Naive thymus-derived CD4-positive, alpha-beta T cell (primary cell): ENCODE measurements around the gene RBPJ. TPM values are rescaled to one million over a fixed set of nuclear protein-coding genes. Genes with fewer than 3 reads are reported as not detected.

ENCODE experiments used
- ATAC-seq: fragments of 150-1000 bp; cut with Tn5 transposase; 2 replicates; pipeline ENCODE4 v1.10.0; 2021; ENCODE audit warnings: mild to moderate bottlenecking, moderate library complexity
- CTCF ChIA-PET: fragments of 350-600 bp; sonication (Branson Sonifier 250); formaldehyde crosslinking; loops from one replicate; lab custom pipeline; 2021; ENCODE audit warnings: antibody characterized with exemption; lab: Charles Lee
- POLR2A ChIA-PET: fragments of 350-600 bp; sonication (Branson Sonifier 250); formaldehyde crosslinking; loops from one replicate; lab custom pipeline; 2021; ENCODE audit warnings: antibody characterized with exemption, inconsistent platforms; lab: Charles Lee
- DNase-seq, 9 donors: peaks; one replicate each; pipeline versions ENCODE4 v3.0.0 to v3.0.0-alpha.2; 2020 to 2022; ENCODE audit warnings: mixed read lengths in 1 of 9
- H3K27ac ChIP-seq: one replicate; pipeline ENCODE4 v1.7.0; 2013; ENCODE audit warnings: mild to moderate bottlenecking, low read depth, low read length, moderate library complexity
- H3K27me3 ChIP-seq, 2 donors: one replicate each; pipeline ENCODE4 v1.7.0; 2013; ENCODE audit warnings: low read length in 2 of 2, mild to moderate bottlenecking in 2 of 2, moderate library complexity in 2 of 2; ENCODE audit not compliant: control insufficient read depth in 2 of 2, insufficient read depth in 2 of 2
- H3K36me3 ChIP-seq, 3 experiments: 1 replicate in 2 of 3; 2 replicates in 1 of 3; pipeline ENCODE4 v1.7.0; 2013; ENCODE audit warnings: low read length in 3 of 3, mild to moderate bottlenecking in 3 of 3, moderate library complexity in 1 of 3; ENCODE audit not compliant: insufficient read depth in 3 of 3, control insufficient read depth in 2 of 3
- H3K4me1 ChIP-seq, 2 donors: one replicate each; pipeline ENCODE4 v1.7.0; 2013; ENCODE audit warnings: low read length in 2 of 2, mild to moderate bottlenecking in 2 of 2, moderate library complexity in 1 of 2; ENCODE audit not compliant: control insufficient read depth in 2 of 2, insufficient read depth in 2 of 2
- H3K4me3 ChIP-seq: 2 replicates; pipeline ENCODE4 v1.7.0; 2013; ENCODE audit warnings: mild to moderate bottlenecking, low read length
- H3K9me3 ChIP-seq, 3 experiments: 1 replicate in 2 of 3; 2 replicates in 1 of 3; pipeline ENCODE4 v1.7.0; 2013; ENCODE audit warnings: low read length in 3 of 3; ENCODE audit not compliant: control insufficient read depth in 2 of 3
- H3K27ac Mint-ChIP-seq, 9 donors: one replicate each; pipeline ENCODE4 v1.8.0; 2020 to 2022; ENCODE audit warnings: mixed read lengths in 9 of 9, mild to moderate bottlenecking in 8 of 9, moderate library complexity in 5 of 9, inconsistent platforms in 2 of 9
- H3K27me3 Mint-ChIP-seq, 5 donors: one replicate each; pipeline ENCODE4 v1.8.0; 2021 to 2022; ENCODE audit warnings: mixed read lengths in 5 of 5, mild to moderate bottlenecking in 1 of 5
- H3K36me3 Mint-ChIP-seq, 5 donors: one replicate each; pipeline ENCODE4 v1.8.0; 2020 to 2022; ENCODE audit warnings: mixed read lengths in 5 of 5, mild to moderate bottlenecking in 3 of 5, inconsistent platforms in 1 of 5
- H3K4me1 Mint-ChIP-seq, 7 donors: one replicate each; pipeline ENCODE4 v1.8.0; 2020 to 2022; ENCODE audit warnings: mixed read lengths in 7 of 7, mild to moderate bottlenecking in 3 of 7, inconsistent platforms in 1 of 7
- H3K4me3 Mint-ChIP-seq, 10 donors: one replicate each; pipeline ENCODE4 v1.8.0; 2020 to 2022; ENCODE audit warnings: mild to moderate bottlenecking in 10 of 10, mixed read lengths in 10 of 10, moderate library complexity in 6 of 10, inconsistent platforms in 2 of 10
- H3K9me3 Mint-ChIP-seq, 11 donors: one replicate each; pipeline ENCODE4 v1.8.0; 2020 to 2022; ENCODE audit warnings: mixed read lengths in 11 of 11, mild to moderate bottlenecking in 4 of 11, inconsistent platforms in 1 of 11, moderate library complexity in 1 of 11
- intact Hi-C, 2 donors: fragments of 100-400 bp; cut with micrococcal nuclease; formaldehyde crosslinking; loops; one replicate each; pipeline ENCODE4 v1.15.1; 2023
- polyA plus RNA-seq, 2 donors: library from polyadenylated mRNA; unstranded; fragments of 300-500 nt; fragmentation: Illumina TruSeq; gene quantifications; one replicate each; pipeline ENCODE4 v1.2.3, GENCODE V29; 2021
- total RNA-seq, 6 experiments: library from RNA in 5 of 6; stranded (reverse) in 5 of 6; gene quantifications; 1 replicate in 5 of 6; 2 replicates in 1 of 6; pipeline ENCODE4 v1.2.3 and lab custom pipeline; 2021 to 2026

Gene RBPJ
- total and polyA plus RNA-seq, 7 experiments from 2014 or later, result 48.1 to 144 (median 68.5) TPM

GRCh38 chr4:26362745-26363439, 42.1 kb downstream of the RBPJ start:
- intact Hi-C loops, result loop anchor here in 1 of 2 donors (5.0 kb wide), 1 partner anchor 34 kb away; no protein-coding TSS in a partner anchor
- Histone ChIP-seq H3K9me3 (no peaks in the 10 kb centered on the region), H3K4me3 (no peak overlapping the region), H3K36me3 (no peaks in the 10 kb centered on the region), H3K4me1 (peaks cover 0 to 4% of the 10 kb centered on the region in 2 donors), H3K27ac (no peak overlapping the region), H3K27me3 (no peaks in the 10 kb centered on the region)
- DNase-seq (no peak), ATAC-seq (no peak)
- Mint-ChIP-seq H3K4me1 (peaks cover 13 to 49% (median 31%) of the 10 kb centered on the region in 7 donors), H3K27ac (peak overlapping the region in 1 of 9 donors; percentile 63), H3K9me3 (no peaks in the 10 kb centered on the region), H3K36me3 (peaks cover 0 to 12% (median 4%) of the 10 kb centered on the region in 5 donors), H3K4me3 (no peak overlapping the region), H3K27me3 (no peaks in the 10 kb centered on the region)
- CTCF ChIA-PET, result no interaction called here
- POLR2A ChIA-PET, result interaction anchor here (0.6 kb wide), 1 partner anchor 469 kb away, joined by 3 read pairs; no protein-coding TSS in a partner anchor

- no peak overlapping the region for H3K4me3 Mint-ChIP-seq
- H3K9me3 ChIP-seq, result no peaks in the 10 kb centered on the region
- H3K27me3 Mint-ChIP-seq, result peaks cover 0 to 6% (median 0%) of the 10 kb centered on the region in 5 donors
- peaks cover 13 to 61% (median 35%) of the 10 kb centered on the region in 7 donors for H3K4me1 Mint-ChIP-seq
- peaks cover 0 to 29% (median 20%) of the 10 kb centered on the region in 5 donors for H3K36me3 Mint-ChIP-seq
- no peaks in the 10 kb centered on the region for H3K27me3 ChIP-seq
- ChIA-PET POLR2A (no interaction called here), CTCF (no interaction called here)
- ATAC-seq, result no peak
- no peak overlapping the region for H3K4me3 ChIP-seq
- no peaks in the 10 kb centered on the region for H3K9me3 Mint-ChIP-seq
- H3K36me3 ChIP-seq, result no peaks in the 10 kb centered on the region
- intact Hi-C loops, result no loop called here
- no peak overlapping the region for H3K27ac ChIP-seq
- no peak for DNase-seq
- H3K4me1 ChIP-seq, result peaks cover 0 to 4% of the 10 kb centered on the region in 2 donors
- no peak overlapping the region for H3K27ac Mint-ChIP-seq
Measured at GRCh38 chr4:26365537-26366150, 44.8 kb downstream of the RBPJ start.

GRCh38 chr4:26367811-26368210, 47.0 kb downstream of the RBPJ start:
- Mint-ChIP-seq H3K27ac (no peak overlapping the region), H3K4me1 (peaks cover 19 to 57% (median 28%) of the 10 kb centered on the region in 7 donors), H3K27me3 (peaks cover 0 to 6% (median 0%) of the 10 kb centered on the region in 5 donors), H3K9me3 (no peaks in the 10 kb centered on the region), H3K4me3 (no peak overlapping the region), H3K36me3 (peaks cover 0 to 25% (median 13%) of the 10 kb centered on the region in 5 donors)
- no peak for DNase-seq
- POLR2A ChIA-PET, result interaction anchor here (0.7 kb wide), 1 partner anchor 15 kb away, joined by 3 read pairs; no protein-coding TSS in a partner anchor
- ATAC-seq, result no peak
- H3K27me3 ChIP-seq, result no peaks in the 10 kb centered on the region
- peaks cover 2 to 9% of the 10 kb centered on the region in 2 donors for H3K4me1 ChIP-seq
- H3K36me3 ChIP-seq, result no peaks in the 10 kb centered on the region
- CTCF ChIA-PET, result no interaction called here
- intact Hi-C loops, result no loop called here
- no peaks in the 10 kb centered on the region for H3K9me3 ChIP-seq
- H3K4me3 ChIP-seq, result no peak overlapping the region
- H3K27ac ChIP-seq, result no peak overlapping the region

- H3K4me1 Mint-ChIP-seq, result peaks cover 25 to 58% (median 34%) of the 10 kb centered on the region in 7 donors
- no peak overlapping the region for H3K27ac ChIP-seq
- intact Hi-C loops, result no loop called here
- H3K9me3 Mint-ChIP-seq, result no peaks in the 10 kb centered on the region
- no peaks in the 10 kb centered on the region for H3K27me3 ChIP-seq
- H3K36me3 Mint-ChIP-seq, result peaks cover 0 to 23% (median 13%) of the 10 kb centered on the region in 5 donors
- no peak for ATAC-seq
- H3K27me3 Mint-ChIP-seq, result peaks cover 0 to 6% (median 0%) of the 10 kb centered on the region in 5 donors
- CTCF ChIA-PET, result no interaction called here
- no peak overlapping the region for H3K27ac Mint-ChIP-seq
- no peaks in the 10 kb centered on the region for H3K9me3 ChIP-seq
- H3K4me3 ChIP-seq, result no peak overlapping the region
- H3K4me1 ChIP-seq, result peaks cover 11 to 18% of the 10 kb centered on the region in 2 donors
- POLR2A ChIA-PET, result no interaction called here
- H3K36me3 ChIP-seq, result no peaks in the 10 kb centered on the region
- no peak for DNase-seq
- H3K4me3 Mint-ChIP-seq, result no peak overlapping the region
Measured at GRCh38 chr4:26368685-26369084, 47.9 kb downstream of the RBPJ start.

- H3K4me1 ChIP-seq, result peaks cover 14 to 20% of the 10 kb centered on the region in 2 donors
- ATAC-seq (no peak), DNase-seq (no peak)
- intact Hi-C loops, result no loop called here
- Mint-ChIP-seq H3K36me3 (peaks cover 0 to 23% (median 13%) of the 10 kb centered on the region in 5 donors), H3K9me3 (no peaks in the 10 kb centered on the region), H3K27me3 (peaks cover 0 to 6% (median 0%) of the 10 kb centered on the region in 5 donors), H3K4me3 (no peak overlapping the region), H3K4me1 (peaks cover 25 to 58% (median 35%) of the 10 kb centered on the region in 7 donors), H3K27ac (no peak overlapping the region)
- H3K27ac ChIP-seq, result no peak overlapping the region
- ChIA-PET POLR2A (no interaction called here), CTCF (no interaction called here)
- H3K27me3 ChIP-seq, result no peaks in the 10 kb centered on the region
- H3K36me3 ChIP-seq, result no peaks in the 10 kb centered on the region
- H3K4me3 ChIP-seq, result no peak overlapping the region
- H3K9me3 ChIP-seq, result no peaks in the 10 kb centered on the region
Measured at GRCh38 chr4:26369132-26369531, 48.3 kb downstream of the RBPJ start.

- Mint-ChIP-seq H3K27ac (peak overlapping the region in 1 of 9 donors; percentile 33), H3K4me1 (peaks cover 24 to 55% (median 36%) of the 10 kb centered on the region in 7 donors), H3K36me3 (peaks cover 0 to 21% (median 13%) of the 10 kb centered on the region in 5 donors), H3K27me3 (peaks cover 0 to 6% (median 0%) of the 10 kb centered on the region in 5 donors), H3K4me3 (no peak overlapping the region), H3K9me3 (no peaks in the 10 kb centered on the region)
- Histone ChIP-seq H3K9me3 (no peaks in the 10 kb centered on the region), H3K4me3 (no peak overlapping the region), H3K27ac (no peak overlapping the region), H3K36me3 (no peaks in the 10 kb centered on the region), H3K4me1 (peaks cover 16 to 20% of the 10 kb centered on the region in 2 donors), H3K27me3 (no peaks in the 10 kb centered on the region)
- DNase-seq (no peak), ATAC-seq (no peak)
- ChIA-PET POLR2A (no interaction called here), CTCF (no interaction called here)
- intact Hi-C loops, result no loop called here
Measured at GRCh38 chr4:26369581-26369980, 48.8 kb downstream of the RBPJ start.
